Spleen (tissue), 7 donors: Measurements from ENCODE around the gene METTL9.
"Not testable (repeated sequence)": the region's sequence is repeated elsewhere in the genome, so short reads cannot be mapped to it uniquely, and the experiment has no call there.

ENCODE experiments used
- POLR2A ChIP-seq, 3 donors: fragments of 450-650 bp; IDR thresholded peaks; one replicate each; pipeline ENCODE4 v1.5.1; 2017; ENCODE audit warnings: antibody characterized with exemption in 3 of 3, mild to moderate bottlenecking in 1 of 3
- TF ChIP-seq, protein P1 (sequence below), 11 experiments: fragments of 200-600 bp in 7 of 11; fragments of 450-650 bp in 4 of 11; sonication (generic) in 4 of 11; IDR thresholded peaks in 8 of 11; conservative IDR thresholded peaks in 3 of 11; 1 replicate in 7 of 11; 2 replicates in 4 of 11; pipeline versions ENCODE4 v1.4.0 to v1.8.0; 2016 to 2021; ENCODE audit warnings: antibody characterized with exemption in 11 of 11, inconsistent platforms in 4 of 11, mild to moderate bottlenecking in 1 of 11
- donor health status: DM: no; HTN: no; CAD: no; lungs with moderate emphysema.
- donor health status: DM: no; HTN: no; CAD: no.
- donor health status: DM: no; HTN: no; CAD: no.

DNA sequence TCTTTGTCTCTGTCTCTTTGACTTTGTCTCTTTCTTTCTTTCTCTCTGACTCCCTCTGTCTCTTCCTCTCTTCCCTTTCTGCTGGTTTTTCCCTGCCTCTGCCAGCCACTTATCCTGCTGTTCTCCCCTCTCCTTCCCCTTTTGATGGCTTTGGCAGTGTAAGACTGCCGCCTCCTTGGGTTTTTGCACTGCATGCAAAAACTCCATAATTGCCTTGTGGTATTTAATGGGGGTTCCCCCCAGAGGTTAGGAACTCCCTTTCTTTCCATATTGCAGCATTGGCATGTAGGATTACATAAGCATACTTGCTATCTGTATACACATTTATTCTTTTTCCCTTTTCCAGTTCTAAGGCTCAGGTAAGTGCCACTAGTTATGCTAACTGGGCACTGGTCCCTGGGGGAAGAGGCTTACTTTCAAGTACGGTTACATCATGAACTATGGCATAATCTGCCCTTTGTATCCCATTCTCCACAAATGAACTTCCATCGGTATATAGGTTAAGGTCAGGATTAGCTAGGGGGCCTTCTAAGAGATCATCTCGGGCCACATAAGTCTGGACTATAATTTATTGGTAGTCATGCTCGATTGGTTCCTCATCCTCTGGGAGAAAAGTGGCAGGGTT, 32.7 kb downstream of the METTL9 start:
- TF ChIP-seq, protein P1, sequence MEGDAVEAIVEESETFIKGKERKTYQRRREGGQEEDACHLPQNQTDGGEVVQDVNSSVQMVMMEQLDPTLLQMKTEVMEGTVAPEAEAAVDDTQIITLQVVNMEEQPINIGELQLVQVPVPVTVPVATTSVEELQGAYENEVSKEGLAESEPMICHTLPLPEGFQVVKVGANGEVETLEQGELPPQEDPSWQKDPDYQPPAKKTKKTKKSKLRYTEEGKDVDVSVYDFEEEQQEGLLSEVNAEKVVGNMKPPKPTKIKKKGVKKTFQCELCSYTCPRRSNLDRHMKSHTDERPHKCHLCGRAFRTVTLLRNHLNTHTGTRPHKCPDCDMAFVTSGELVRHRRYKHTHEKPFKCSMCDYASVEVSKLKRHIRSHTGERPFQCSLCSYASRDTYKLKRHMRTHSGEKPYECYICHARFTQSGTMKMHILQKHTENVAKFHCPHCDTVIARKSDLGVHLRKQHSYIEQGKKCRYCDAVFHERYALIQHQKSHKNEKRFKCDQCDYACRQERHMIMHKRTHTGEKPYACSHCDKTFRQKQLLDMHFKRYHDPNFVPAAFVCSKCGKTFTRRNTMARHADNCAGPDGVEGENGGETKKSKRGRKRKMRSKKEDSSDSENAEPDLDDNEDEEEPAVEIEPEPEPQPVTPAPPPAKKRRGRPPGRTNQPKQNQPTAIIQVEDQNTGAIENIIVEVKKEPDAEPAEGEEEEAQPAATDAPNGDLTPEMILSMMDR (IDR thresholded peaks at IDR 0.05 in 8 of 11, conservative IDR thresholded peaks at IDR 0.05 in 3 of 11): not testable (repeated sequence)
- TF ChIP-seq POLR2A (IDR thresholded peaks at IDR 0.05): not testable (repeated sequence)
